Choroid plexus epithelial cell (primary cell): ENCODE data around the gene TSR1.
A peak's percentile ranks its signal among the peaks of the same experiment; 100 is the strongest.

Experiments used
- DNase-seq: peaks from one replicate; pipeline ENCODE4 v3.0.0-alpha.2; 2010; ENCODE audit warnings: low read depth
- H3K4me3 ChIP-seq: 2 replicates; pipeline ENCODE4 v1.5.1; 2011; ENCODE audit warnings: low read depth, mild to moderate bottlenecking, control low read depth, low read length, moderate library complexity
- CTCF ChIP-seq: conservative IDR thresholded peaks from 2 replicates; pipeline ENCODE4 v1.5.1; 2011; ENCODE audit warnings: low read depth, mild to moderate bottlenecking, control low read depth, inconsistent platforms, low read length, moderate library complexity

The TSR1 gene

DNA sequence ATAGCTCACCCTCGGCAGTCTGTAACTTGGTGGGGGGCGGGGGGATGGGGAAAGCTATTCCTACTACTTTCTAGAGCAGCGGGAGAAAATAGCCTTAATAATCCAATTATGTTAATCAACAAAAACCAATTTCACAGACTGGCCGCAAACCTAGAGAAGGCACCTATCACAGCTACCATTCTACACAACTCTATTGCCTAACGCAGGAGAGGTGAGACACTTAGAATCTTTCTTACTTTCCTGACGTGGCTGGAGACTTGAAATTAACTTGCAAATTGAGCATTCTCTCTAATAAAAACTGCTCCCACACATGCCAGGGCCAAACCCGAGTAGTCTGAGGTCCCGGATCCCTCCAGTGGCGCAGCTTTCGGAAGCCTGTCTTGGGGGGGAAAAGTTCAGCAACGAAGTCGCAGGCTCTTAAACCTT, 33.5 kb downstream of the TSR1 start:
- H3K4me3 ChIP-seq = peak overlapping the region; percentile 96
- peak; percentile 40 for DNase-seq
- no peak for TF ChIP-seq CTCF

DNA sequence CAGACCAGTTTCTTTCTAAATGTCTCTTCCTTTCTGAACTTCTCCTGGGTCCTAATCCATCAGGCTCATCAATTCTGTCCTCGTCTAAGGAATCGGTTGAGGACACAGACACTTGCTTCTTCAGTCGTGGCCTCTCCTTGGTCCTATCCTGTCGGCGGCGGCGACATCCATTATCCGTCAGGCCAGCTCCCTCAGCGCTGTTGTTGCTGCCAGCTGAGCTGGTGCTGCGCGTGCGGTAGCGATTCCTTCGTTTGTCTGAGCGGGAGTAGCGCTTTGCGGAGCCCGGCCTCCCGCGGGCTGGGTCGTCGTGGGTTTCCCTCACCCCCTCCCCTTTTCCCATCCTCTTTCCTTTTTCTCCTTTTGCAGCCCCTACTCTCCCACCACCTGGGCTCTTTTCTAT, 36.5 kb downstream of the TSR1 start:
- TF ChIP-seq CTCF = no peak
- no peak overlapping the region for H3K4me3 ChIP-seq
- DNase-seq = no peak

DNA sequence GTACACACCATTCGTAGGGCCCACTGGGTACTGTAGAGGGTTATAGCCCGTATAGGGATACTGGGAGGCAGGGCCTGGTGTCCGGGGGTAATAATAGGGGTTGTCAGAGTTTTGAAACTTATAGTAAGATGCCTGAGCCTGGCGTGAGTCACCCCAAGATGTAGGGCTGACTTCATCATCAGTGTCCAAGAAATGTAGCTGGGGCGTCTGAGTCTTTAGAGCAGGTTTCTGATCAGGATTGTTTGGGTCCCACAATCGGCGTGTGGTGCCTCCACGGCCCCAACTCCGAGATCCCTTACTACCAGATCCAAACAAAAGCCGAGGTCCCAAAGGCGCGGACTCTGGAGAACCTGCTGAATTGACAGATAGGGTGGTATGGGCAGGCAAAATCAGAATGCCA, 37.1 kb downstream of the TSR1 start:
- TF ChIP-seq CTCF = no peak
- no peak overlapping the region for H3K4me3 ChIP-seq
- DNase-seq = no peak

DNA sequence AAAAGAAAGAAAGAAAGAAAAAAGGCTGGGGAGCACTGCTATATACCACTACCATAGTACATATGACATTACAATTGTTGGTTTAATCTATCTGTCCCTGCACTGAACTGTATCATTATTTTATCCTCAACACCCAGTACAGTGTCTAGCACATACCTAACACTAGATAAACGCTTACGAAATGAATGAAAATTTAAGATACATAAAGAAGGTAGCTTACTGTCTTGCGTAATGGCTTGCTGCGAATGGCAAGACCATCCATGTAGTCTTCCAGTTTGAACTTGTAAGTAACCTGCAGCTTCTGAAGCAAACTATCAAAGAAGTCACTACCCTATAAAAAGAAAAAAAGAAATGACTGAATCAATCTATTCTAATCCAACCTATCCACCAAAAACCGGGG, 39.2 kb downstream of the TSR1 start:
- TF ChIP-seq CTCF = no peak
- H3K4me3 ChIP-seq = no peak overlapping the region
- DNase-seq = no peak

DNA sequence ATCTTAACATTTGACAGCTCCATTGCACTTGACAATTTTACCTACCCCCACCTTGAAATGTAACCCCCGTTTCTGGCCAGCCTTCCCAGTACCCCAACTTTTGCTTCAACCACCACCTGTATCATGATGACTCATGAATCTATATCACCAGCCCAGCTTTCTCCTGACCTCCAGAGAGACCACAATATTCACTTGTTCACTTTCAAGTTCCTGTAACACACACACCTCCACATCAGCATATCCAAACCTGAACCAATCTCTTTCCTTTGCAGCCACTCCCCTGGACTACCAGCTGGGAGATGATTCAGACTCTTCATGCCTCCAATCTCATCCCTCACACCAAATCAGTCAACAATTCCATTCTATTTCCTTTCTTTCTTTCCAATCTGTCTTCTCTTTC, 40.7 kb downstream of the TSR1 start:
- peak; percentile 23 for DNase-seq
- H3K4me3 ChIP-seq = no peak overlapping the region
- no peak for TF ChIP-seq CTCF

GRCh38 chr17:2292100-2292499, 44.2 kb downstream of the TSR1 start:
- no peak overlapping the region for H3K4me3 ChIP-seq
- peak; percentile 32 for DNase-seq
- TF ChIP-seq CTCF = no peak

DNA sequence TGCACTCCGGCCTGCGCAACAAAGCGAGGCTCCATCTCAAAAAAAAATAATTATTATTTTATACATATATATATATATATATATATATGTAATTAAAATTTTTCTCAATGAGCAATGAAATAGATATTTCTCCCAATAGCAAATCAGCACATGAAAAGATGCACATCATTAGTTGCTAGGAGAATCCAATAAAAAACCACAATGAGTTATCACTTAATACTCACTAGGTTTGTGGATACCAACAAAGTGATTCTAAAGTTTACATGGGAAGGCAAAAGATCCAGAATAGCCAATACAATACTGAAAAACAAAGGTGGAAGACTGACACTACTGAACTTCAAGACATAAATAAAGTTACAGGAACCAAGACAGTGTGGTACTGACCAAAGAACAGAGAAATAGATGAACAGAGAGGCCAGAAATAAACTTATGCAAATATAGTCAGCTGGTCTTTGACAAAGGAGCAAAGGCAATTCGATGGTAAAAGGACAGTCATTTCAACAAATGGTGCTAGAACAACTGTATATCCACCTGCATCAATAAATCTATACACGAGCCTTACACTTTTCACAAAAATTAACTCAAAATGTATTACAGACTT, 46.3 kb downstream of the TSR1 start:
- DNase-seq = peak; percentile 33
- no peak for TF ChIP-seq CTCF

More for the DNA sequence above, 46.3 kb downstream of the TSR1 start:
- no peak overlapping the region for H3K4me3 ChIP-seq
